VCaP (cell line): ENCODE measurements around the gene TMEM205.

Experiments used
- H3K27ac ChIP-seq: fragments of 450-650 bp; 2 replicates; pipeline ENCODE4 v1.5.1; 2017
- TF ChIP-seq, protein P1 (sequence below): fragments of 450-650 bp; conservative IDR thresholded peaks from 2 replicates; pipeline ENCODE4 v1.5.1; 2017; ENCODE audit warnings: mild to moderate bottlenecking, moderate library complexity

Gene TMEM205

DNA sequence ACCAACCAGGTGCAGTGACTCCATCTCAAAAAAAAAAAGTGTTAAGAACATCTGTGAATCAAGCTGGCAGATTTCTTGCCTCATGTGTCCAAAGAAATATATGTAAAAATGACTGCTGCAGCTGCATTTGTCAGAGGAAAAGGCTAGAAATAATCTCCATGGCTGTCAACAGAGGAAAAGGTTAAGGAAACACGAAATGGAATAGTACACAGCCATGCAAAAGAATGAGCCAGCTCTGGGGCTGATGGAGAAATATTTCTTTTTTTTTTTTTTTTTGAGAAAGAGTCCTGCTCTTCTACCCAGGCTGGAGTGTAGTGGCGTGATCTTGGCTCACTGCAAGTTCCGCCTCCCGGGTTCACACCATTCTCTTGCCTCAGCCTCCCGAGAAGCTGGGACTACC, 13.2 kb downstream of the TMEM205 start:
- no peak overlapping the region for H3K27ac ChIP-seq
- TF ChIP-seq, protein P1, sequence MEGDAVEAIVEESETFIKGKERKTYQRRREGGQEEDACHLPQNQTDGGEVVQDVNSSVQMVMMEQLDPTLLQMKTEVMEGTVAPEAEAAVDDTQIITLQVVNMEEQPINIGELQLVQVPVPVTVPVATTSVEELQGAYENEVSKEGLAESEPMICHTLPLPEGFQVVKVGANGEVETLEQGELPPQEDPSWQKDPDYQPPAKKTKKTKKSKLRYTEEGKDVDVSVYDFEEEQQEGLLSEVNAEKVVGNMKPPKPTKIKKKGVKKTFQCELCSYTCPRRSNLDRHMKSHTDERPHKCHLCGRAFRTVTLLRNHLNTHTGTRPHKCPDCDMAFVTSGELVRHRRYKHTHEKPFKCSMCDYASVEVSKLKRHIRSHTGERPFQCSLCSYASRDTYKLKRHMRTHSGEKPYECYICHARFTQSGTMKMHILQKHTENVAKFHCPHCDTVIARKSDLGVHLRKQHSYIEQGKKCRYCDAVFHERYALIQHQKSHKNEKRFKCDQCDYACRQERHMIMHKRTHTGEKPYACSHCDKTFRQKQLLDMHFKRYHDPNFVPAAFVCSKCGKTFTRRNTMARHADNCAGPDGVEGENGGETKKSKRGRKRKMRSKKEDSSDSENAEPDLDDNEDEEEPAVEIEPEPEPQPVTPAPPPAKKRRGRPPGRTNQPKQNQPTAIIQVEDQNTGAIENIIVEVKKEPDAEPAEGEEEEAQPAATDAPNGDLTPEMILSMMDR, result no peak

DNA sequence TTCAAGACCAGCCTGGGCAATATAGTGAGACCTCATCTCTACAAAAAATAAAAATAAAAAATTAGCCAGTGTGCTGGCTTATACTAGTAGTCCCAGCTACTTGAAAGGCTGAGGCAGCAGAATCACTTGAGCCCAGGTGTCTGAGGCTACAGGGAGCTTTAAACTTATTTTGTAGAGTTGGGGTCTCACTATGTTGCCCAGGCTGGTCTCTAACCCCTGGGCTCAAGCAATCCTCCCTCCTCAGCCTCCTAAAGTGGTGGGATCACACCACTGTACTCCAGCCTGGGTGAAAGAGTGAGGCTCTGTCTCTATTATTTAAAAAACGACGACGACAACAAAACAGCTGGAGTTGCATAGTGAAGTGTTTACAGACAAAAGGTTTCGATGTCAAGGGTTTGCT, 14.6 kb downstream of the TMEM205 start:
- H3K27ac ChIP-seq, result no peak overlapping the region
- TF ChIP-seq, protein P1, result no peak

DNA sequence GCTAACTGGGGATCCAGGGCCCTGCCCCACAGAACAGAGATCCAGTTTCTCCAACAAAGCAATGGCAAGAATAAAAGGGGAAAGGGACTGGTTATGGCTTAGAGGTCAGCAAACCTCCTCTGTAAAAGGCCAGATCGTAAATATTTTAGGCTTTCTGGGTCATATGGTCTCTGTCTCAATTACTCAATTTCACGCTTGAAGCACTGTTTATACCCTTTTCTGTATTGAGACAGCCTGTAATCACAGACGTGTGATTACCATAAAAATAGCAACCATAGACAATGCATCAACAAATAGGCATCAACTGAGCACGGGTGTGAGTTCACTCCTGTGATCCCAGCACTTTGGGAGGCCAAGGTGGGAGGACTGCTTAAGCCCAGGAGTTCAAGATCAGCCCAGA, 15.9 kb downstream of the TMEM205 start:
- H3K27ac ChIP-seq, result no peak overlapping the region
- TF ChIP-seq, protein P1, result no peak

DNA sequence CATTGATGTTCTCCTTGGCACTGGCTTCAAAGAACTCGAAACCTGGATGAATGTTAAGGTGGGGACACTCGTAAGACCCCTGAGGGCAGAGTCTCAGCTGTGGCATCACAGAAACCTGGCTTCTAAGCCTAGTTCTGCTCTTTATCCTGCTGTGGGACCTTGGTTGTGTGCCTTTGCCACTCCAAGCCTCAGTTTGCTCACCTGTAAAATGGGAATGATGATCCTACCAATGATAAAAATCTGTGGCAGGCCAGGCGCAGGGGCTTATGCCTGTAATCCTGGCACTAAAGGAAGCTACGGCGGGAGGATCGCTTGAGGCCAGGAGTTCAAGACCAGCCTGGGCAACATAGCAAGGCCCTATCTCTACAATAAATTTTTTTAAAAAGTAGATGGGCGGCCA, 20.5 kb downstream of the TMEM205 start:
- no peak overlapping the region for H3K27ac ChIP-seq

DNA sequence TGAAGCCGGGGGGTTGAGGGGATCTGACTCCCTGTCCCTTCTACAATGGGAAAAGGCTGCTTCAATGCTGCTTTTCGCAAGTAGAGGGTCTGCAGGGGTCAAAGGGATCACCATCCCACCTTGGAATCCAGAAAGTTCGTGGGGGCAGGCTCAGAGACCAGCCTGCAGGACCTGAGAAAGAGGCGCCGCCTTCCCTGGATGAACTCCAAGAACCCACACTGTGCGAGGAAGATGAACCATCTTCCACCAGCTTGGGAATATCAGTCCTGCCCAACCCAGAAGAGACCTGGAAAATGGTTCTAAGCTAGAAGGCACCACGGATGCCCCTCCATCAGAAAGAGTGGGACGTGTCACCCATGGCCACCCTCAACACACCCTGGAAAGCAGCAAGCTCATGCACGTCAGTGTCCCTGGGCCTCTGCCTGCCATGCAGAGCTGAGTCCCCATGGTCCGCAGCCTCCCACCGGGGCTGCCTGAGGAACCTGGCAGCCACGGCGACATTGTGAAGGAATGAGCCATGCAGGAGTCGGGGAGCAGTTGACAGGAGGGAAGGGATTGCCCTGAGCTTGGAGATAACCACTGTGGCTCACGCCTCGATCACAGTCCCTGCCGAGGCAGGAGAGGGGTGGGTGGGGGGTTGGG, 21.2 kb downstream of the TMEM205 start:
- TF ChIP-seq, protein P1, result no peak
- H3K27ac ChIP-seq, result peak overlapping the region; percentile 83

More for the DNA sequence above, 20.5 kb downstream of the TMEM205 start:
- TF ChIP-seq, protein P1, result no peak

DNA sequence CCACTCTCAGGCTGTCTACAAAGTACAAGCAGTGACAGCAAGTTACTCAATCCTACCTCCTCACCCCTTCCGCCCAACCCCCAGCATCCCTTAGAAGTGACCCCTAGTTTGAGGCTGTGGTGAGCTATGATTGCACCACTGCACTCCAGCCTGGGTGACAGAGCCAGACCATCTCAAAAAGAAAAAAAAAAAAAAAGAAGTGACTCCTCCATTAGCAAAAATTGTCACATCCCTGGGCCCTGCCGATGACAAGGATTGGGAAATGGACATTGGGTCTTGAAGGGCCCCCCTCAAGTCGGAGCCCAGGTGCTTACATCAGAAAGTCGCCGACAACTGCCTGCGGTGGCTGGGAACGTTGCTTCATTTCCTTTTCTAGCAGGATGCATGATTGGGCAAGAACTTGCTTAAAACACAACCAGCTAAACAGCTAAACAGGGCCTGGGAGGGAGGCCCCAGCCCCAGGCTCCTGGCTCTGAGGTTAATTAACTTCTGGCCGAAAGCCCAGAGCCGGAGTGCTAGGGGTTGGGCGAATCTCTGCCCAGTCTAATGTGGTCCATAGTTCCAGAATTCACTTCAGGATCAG, 21.9 kb downstream of the TMEM205 start:
- H3K27ac ChIP-seq, result peak overlapping the region; percentile 83

DNA sequence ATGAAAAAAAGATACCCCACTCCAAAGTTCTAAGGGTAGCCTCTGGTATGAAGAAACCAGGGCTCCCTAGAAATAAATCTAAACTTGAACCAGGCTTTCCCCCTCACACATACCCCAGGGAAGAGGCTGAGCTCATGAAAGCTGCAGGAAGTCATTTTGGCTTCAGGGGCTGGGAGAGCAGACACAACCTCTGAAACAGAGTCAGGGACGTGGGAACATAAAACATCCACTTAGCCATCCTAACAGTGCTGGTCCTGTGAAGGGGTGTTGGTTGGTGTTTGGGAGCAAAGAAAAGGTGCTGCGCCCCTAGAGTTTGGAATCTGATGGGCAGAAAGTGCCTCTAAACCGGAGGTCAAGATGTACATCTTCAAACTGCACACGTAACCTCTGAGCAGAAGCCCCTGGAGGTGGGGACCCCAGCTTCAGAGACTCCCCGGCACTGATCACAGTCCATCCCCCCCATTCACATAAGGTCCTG, 22.4 kb downstream of the TMEM205 start:
- TF ChIP-seq, protein P1, result no peak
- peak overlapping the region; percentile 83 for H3K27ac ChIP-seq

More for the DNA sequence above, 21.9 kb downstream of the TMEM205 start:
- TF ChIP-seq, protein P1, result no peak
